GM18519 (cell line): ENCODE data around the gene FAF1.

Source experiments
- ATAC-seq: cut with Tn5 transposase; IDR thresholded peaks from one replicate; pipeline ENCODE4 v1.9.1; 2021; ENCODE audit warnings: mild to moderate bottlenecking, moderate library complexity; ENCODE audit not compliant: unreplicated experiment, low FRiP score

Gene FAF1

GRCh38 chr1:50471967-50472366 is 488.1 kb downstream of the FAF1 start:
- no peak for ATAC-seq

DNA sequence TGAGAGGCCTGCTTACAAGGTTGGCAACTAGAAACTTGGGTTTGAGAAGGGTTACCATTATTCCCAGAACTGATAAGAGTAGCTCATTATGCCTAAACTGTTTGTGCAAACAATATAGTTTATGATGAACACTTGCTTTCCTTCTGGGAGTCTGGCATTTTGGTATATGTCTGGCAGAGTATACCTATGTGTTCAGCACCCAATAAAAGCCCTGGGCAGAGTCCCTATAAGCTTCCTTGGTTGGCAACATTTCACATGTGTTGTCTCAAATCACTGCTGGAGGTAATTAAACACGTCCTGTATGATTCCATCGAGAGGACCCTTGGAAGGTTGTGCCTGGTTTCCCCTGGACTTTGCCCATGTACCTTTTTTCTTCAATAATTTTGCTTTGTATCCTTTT is 497.1 kb downstream of the FAF1 start:
- ATAC-seq, result no peak

GRCh38 chr1:50458507-50458906 is 501.6 kb downstream of the FAF1 start:
- ATAC-seq, result no peak

DNA sequence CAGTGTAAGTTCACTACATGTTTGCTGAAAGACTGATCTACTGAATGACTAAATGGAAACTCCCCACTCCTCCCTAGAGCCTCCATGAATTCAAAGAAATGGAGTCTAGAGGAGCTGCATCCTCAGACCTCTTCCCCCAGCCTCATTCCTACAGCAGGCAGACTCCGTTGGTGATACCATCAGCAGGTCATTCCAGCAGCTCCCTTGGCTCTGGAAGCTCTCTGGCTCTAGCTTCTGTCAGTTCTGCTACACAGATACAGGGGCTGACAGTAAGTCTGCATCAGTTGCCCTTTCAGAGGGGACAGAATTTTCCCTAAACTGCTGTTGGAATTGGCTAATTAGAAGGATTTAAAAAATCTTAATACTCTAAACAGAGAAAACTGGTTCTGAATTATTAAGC is 505.2 kb downstream of the FAF1 start:
- ATAC-seq, result no peak

DNA sequence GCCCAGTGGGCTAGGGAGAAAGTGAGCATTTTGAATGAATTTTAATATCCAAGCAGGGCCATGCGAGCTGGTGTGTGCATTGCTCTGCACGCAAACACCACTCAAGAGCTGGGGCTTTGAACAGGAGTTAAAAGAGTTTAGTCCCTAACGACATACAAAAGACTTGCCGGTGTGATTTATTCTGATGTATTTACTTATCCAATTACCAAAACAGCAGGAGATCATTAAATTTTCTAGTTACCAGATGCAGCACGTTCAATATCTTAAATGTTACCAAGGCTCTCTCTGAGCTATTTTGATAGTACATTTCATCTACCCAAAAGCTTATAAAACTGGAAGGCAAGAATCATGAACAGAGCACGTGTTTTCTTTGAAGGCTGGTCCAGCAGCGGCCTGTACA is 506.8 kb downstream of the FAF1 start:
- ATAC-seq, result no peak

DNA sequence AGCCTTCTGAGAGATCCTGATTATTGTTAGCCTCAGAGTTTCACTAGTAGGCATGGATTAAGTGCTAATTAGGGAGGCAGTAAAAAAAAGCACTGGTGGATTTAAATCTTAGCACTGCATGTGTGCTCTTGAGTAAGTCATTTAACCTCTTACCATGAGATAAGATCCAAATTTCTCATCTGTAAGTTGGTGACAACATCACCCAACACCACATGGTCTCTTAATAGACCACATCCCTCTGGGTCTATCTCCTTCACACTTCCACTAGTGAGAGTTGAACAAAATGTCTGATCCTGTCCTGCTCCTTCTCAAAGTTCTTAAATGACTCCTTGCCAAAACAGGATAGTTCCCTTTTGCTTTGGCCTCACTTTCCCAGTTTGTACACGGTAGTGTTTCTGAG is 507.4 kb downstream of the FAF1 start:
- ATAC-seq, result no peak

DNA sequence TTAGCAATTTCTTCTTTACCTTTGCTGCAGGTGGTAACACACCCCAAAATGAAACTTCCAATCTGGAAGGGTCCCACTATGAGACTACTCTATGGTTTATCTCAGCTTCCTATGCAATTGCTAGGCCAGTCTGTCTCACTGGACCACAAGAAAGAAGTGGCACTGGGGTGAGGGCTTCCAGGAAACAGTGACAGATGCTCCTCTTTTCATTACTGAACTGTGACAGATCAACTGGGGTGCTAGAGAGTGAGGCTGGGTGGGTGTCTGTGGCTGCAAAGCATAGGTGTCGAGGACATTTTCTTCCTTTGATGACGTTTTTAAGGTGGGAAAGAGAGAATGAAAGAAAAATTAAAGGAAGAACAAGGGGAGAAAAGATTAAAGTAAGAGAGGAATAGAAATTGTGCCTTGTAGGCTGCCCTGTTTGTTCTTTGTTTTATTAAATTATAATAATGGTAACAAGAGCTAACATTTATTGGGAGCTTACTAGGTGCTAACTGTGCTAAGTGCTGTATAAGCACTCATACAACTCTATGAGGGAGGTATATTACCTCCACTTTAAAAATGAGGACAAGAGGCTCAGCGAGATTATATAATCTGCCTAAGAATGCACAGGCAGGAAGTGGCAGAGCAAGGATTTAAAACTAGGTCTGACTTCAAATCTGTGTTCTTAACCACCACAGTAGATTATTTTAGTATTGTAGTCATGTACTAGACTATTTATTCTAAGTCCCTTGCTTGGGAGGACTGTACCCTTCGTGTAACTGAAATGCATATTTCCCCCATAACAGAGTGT is 509.0 kb downstream of the FAF1 start:
- no peak for ATAC-seq

DNA sequence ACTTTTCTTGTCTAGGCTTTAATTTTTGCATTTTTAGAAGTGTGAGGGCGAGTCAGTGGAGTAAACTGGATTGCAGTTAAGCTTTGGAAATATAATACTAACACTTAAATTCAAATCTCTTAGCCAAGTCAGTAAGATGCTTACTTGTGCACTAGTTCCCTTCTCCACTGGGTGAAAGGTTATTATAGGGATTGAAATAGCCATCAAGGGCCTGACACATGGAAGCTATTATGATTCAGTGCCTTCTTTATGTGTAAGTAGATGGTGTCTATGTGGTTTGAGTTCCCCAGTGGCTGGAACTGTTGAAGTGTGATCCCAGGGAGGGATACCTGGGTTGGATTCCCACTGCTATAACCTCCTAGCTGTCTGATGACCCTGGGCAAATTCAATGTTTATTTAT is 512.1 kb downstream of the FAF1 start:
- ATAC-seq, result no peak

- no peak for ATAC-seq
Measured at GRCh38 chr1:50441183-50441582, 518.9 kb downstream of the FAF1 start.

GRCh38 chr1:50438945-50439344 is 521.1 kb downstream of the FAF1 start:
- ATAC-seq, result no peak

- no peak for ATAC-seq
Measured at GRCh38 chr1:50436489-50436888, 523.6 kb downstream of the FAF1 start.

DNA sequence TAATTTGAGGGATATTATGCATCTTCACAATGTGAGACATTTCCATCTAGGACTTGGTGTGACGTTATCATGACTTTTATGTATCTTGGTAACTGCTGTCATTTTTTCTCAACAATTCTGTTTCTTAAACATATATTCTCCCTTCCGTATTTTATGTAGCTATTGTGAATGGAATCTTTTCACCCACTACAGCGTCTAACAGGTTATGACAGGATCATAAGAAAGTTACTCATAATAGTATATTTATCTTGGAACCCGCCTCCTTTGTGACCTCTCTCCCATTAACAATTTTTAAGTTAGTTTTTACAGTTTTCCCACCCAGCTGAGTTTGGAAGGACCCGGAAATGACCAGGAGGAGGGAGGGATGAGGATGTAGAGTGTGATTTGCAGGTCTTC is 530.1 kb downstream of the FAF1 start:
- no peak for ATAC-seq

GRCh38 chr1:50427818-50428779 is 532.0 kb downstream of the FAF1 start:
- no peak for ATAC-seq

DNA sequence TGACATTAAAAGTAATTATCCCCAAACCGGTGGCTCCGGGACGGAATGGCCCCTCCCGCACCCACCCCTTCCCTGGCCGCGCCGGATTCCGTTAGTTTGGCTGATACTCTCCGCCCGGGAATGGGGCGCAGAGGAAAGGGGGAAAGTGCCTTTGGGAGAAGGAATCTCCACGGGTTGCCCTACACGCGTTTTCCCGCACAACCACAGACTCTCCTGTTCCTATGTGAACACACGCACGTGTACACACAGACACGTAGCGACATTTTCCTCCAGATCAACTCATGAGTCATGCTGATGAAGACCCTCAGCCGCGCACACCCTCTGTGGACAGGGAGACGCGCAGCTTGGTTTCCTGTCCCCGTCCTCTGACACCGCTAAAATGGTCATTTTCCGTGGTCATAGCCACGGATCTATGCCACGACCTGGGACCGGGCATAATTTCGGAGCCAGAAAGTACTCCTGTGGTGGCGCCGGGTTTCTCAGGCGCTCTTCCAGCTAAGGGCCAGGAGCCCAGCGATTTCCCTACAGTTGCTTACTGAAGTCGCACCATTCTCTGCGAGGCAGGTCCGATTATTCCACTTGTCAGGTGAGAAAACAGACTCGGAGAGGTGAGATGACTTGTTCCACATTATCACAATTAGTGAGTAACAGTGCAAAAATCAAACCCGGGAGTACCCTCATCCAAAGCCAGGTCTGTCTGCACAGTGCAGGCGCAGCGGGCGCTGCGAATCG is 532.8 kb downstream of the FAF1 start:
- no peak for ATAC-seq

DNA sequence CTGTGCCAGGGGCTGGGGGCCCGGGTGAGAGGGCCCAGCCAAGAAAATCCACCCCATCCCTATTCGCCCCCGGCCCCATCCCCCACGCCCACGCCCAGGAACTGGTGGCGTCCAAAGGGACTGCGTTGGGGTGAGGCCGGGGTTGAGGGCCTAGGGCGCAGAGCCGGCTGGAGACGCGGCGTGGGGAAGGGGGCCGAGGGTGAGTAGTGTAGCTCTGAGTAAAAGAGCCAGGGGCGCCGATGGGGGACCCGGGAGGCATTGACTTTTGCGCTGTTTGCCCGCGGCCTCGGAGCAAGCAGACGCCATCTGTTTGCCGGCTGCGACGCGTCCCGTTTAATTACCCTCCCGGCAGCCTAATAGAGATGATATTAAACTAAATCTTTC is 533.4 kb downstream of the FAF1 start:
- ATAC-seq, result no peak

DNA sequence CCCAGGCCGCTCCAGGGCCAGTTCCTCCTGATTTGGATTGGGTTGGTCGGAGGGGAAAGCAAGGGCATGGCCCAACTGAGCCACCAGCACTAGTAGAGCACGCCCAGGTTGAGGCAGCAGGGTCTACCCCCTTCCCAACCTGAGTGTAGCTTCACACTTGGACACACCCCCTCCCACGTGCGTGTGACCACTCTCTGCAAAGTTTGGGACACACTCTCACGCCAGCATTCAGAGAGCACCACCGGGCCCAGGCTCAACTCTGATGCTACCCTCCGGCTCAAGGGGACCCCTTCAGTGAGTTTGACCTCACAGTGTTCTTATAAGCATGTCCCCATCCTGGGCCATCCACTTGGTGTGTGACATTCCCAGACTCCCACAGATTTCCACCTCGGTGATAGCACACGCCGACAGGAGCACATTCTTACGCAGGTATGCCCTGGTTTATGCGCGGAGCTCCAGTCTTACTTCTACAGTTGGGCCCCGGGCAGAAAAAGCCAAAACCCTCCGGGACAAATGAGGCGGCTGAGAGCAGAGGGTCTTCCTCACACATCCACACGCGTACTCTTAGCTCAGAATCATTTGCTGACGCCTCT is 533.9 kb downstream of the FAF1 start:
- ATAC-seq, result no peak

DNA sequence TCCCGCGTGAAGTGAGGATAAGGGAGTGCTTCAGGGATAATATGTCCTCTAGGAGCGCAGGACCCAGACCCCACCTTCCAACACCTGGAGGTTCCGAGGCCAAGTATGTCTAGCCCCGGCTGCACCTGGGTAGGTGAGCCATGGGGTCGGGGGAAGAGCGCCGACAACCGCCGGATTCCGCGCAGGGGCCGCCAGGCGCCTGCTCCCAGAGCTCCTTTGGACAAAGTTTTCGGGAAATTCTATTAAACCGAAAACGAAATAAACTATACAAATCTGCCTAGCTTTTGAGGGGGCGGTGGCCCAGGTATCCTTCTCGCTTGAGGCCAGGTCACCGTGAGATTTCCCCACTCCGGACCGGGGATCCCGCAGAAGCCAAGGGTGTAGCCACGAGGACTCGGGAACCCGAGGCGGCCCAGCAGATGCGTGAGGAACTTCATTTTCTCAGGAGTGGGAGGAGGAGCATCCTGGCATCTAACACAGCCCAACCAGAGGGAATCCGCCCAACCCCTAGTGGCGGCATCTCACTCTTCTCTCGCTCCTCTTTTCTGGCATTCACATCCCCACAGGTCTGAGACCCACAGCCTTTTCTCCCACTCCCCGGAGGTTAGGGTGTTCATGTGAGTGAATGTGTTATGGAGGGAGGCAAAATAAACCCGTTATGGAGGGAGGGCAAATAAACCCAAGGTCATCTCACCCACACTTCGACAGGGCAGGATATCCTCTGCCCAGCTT is 534.5 kb downstream of the FAF1 start:
- no peak for ATAC-seq

GRCh38 chr1:50424884-50425375 is 535.1 kb downstream of the FAF1 start:
- no peak for ATAC-seq

GRCh38 chr1:50424045-50424883 is 535.8 kb downstream of the FAF1 start:
- ATAC-seq, result no peak
